Thymus (tissue), 11 donors: ENCODE results near the gene GAB2. TPM values are rescaled to one million over a fixed set of nuclear protein-coding genes. Genes with fewer than 3 reads are reported as not detected.

Source experiments
- DNase-seq, 9 donors: peaks; one replicate each; pipeline ENCODE4 v3.0.0-alpha.2; 2013; ENCODE audit warnings: low spot score in 9 of 9, low read depth in 6 of 9, missing footprints in 1 of 9
- H3K27ac ChIP-seq, 2 donors: one replicate each; pipeline ENCODE4 v1.5.1; 2013; ENCODE audit warnings: control low read depth in 1 of 2, low read depth in 1 of 2, low read length in 1 of 2, mild to moderate bottlenecking in 1 of 2, moderate library complexity in 1 of 2
- H3K27me3 ChIP-seq, 2 donors: one replicate each; pipeline ENCODE4 v1.5.1; 2013; ENCODE audit warnings: low read length in 1 of 2; ENCODE audit not compliant: control insufficient read depth in 2 of 2, insufficient read depth in 1 of 2
- H3K36me3 ChIP-seq, 2 donors: one replicate each; pipeline ENCODE4 v1.5.1; 2013; ENCODE audit warnings: low read length in 1 of 2, mild to moderate bottlenecking in 1 of 2, moderate library complexity in 1 of 2; ENCODE audit not compliant: control insufficient read depth in 2 of 2, insufficient read depth in 2 of 2
- H3K4me1 ChIP-seq, 2 donors: one replicate each; pipeline ENCODE4 v1.5.1; 2013; ENCODE audit warnings: low read length in 2 of 2; ENCODE audit not compliant: control insufficient read depth in 2 of 2, insufficient read depth in 2 of 2
- H3K4me3 ChIP-seq, 2 donors: one replicate each; pipeline ENCODE4 v1.5.1; 2013; ENCODE audit warnings: low read length in 2 of 2, control low read depth in 1 of 2, mild to moderate bottlenecking in 1 of 2
- H3K9me3 ChIP-seq, 2 donors: one replicate each; pipeline ENCODE4 v1.5.1; 2013; ENCODE audit warnings: low read length in 1 of 2, mild to moderate bottlenecking in 1 of 2; ENCODE audit not compliant: control insufficient read depth in 2 of 2, insufficient read depth in 1 of 2
- WGBS: extraction: QIAGEN DNeasy Blood & Tissue Kit; methylation state at CpG from one replicate; pipeline ENCODE4 v1.1.7; 2013; 5-methylcytosine and 5-hydroxymethylcytosine counted together
- polyA plus RNA-seq: library from polyadenylated mRNA; stranded (reverse); fragments of 200-250 nt; gene quantifications from one replicate; pipeline ENCODE4 v1.2.3, GENCODE V29; 2013
- total RNA-seq: library from RNA; stranded (reverse); fragments of 120-200 nt; gene quantifications from one replicate; pipeline ENCODE4 v1.2.4, GENCODE V29; 2013
- donor health status: healthy.

Gene GAB2
- total and polyA plus RNA-seq, 2 donors = 3.7 to 12.6 TPM

- Histone ChIP-seq H3K4me3 (no peak overlapping the region), H3K4me1 (no peaks in the 10 kb centered on the region), H3K27me3 (no peaks in the 10 kb centered on the region), H3K9me3 (no peaks in the 10 kb centered on the region), H3K36me3 (peaks cover 6 to 15% of the 10 kb centered on the region in 2 donors), H3K27ac (no peak overlapping the region)
- DNase-seq = no peak
- 98% methylated on average over 6 of the region's 6 CpGs for WGBS
These were observed 245.7 kb downstream of the GAB2 start for GRCh38 chr11:78171951-78172350.

DNA sequence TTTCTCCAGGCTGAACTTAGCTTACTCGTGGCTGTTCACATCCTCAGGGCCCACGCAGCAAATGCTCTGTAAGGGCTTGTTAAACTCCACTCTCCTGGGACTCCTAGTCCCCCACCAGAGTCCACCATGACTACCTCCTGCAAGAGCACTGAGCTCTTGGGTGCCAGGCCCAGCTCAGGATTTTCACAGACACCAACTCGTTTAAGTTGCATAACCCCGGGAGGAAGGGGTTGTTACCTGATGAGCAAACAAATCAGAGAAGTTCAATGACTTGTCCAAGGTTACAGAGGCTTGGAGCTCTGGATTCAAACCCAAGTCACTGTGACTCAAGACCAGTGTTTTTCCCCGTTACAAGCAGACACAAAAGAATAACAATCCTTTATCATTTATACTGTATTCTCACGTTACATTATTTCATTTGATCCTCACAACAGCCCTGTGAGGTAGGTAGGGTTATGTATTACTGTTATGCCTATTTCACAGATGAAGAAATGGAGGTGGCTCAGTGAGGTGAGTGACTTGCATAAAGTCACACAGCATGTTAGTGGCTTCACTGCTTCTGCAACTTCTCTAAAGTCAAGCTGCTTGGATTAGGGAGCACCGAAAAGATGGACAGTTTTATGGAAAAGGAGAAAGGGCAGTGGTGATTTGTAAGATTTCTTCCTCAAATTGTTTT is 246.6 kb downstream of the GAB2 start:
- H3K27me3 ChIP-seq = no peaks in the 10 kb centered on the region
- H3K4me1 ChIP-seq = no peaks in the 10 kb centered on the region
- no peak for DNase-seq
- peaks cover 5 to 15% of the 10 kb centered on the region in 2 donors for H3K36me3 ChIP-seq
- H3K27ac ChIP-seq = no peak overlapping the region
- H3K4me3 ChIP-seq = no peak overlapping the region
- H3K9me3 ChIP-seq = no peaks in the 10 kb centered on the region
- 94% methylated on average over 7 of the region's 7 CpGs for WGBS

- Histone ChIP-seq H3K9me3 (no peaks in the 10 kb centered on the region), H3K4me1 (no peaks in the 10 kb centered on the region), H3K36me3 (peaks cover 5 to 15% of the 10 kb centered on the region in 2 donors), H3K4me3 (no peak overlapping the region), H3K27ac (no peak overlapping the region), H3K27me3 (no peaks in the 10 kb centered on the region)
- DNase-seq = no peak
- WGBS = 98% methylated on average over 11 of the region's 11 CpGs
These were observed 247.2 kb downstream of the GAB2 start for GRCh38 chr11:78170413-78170812.

- no peak overlapping the region for H3K4me3 ChIP-seq
- H3K27ac ChIP-seq = no peak overlapping the region
- H3K36me3 ChIP-seq = peaks cover 5 to 10% of the 10 kb centered on the region in 2 donors
- H3K9me3 ChIP-seq = no peaks in the 10 kb centered on the region
- no peaks in the 10 kb centered on the region for H3K4me1 ChIP-seq
- no peak for DNase-seq
- WGBS = 89% methylated on average over 17 of the region's 17 CpGs
- no peaks in the 10 kb centered on the region for H3K27me3 ChIP-seq
These were observed 248.8 kb downstream of the GAB2 start for GRCh38 chr11:78168539-78169477.

GRCh38 chr11:78166855-78167469 is 250.7 kb downstream of the GAB2 start:
- H3K27me3 ChIP-seq = no peaks in the 10 kb centered on the region
- DNase-seq = no peak
- H3K27ac ChIP-seq = no peak overlapping the region
- H3K36me3 ChIP-seq = peaks cover 0 to 2% of the 10 kb centered on the region in 2 donors
- H3K9me3 ChIP-seq = no peaks in the 10 kb centered on the region
- 98% methylated on average over 6 of the region's 6 CpGs for WGBS
- H3K4me3 ChIP-seq = no peak overlapping the region
- H3K4me1 ChIP-seq = no peaks in the 10 kb centered on the region

Other genes with a start within 250 kb of the GAB2 start
- 3.7 TPM for gene KCTD21, start 229.2 kb downstream of the GAB2 start, total RNA-seq
- gene KCTD21, start 229.2 kb downstream of the GAB2 start, polyA plus RNA-seq = 5.6 TPM
- gene USP35, start 228.9 kb downstream of the GAB2 start, total RNA-seq = 3.4 TPM
- 13.1 TPM for gene USP35, start 228.9 kb downstream of the GAB2 start, polyA plus RNA-seq
- gene NARS2, start 157.0 kb upstream of the GAB2 start, total RNA-seq = 25.0 TPM
- gene NARS2, start 157.0 kb upstream of the GAB2 start, polyA plus RNA-seq = 30.1 TPM